ENCODE results near the gene HS3ST1.

DNA sequence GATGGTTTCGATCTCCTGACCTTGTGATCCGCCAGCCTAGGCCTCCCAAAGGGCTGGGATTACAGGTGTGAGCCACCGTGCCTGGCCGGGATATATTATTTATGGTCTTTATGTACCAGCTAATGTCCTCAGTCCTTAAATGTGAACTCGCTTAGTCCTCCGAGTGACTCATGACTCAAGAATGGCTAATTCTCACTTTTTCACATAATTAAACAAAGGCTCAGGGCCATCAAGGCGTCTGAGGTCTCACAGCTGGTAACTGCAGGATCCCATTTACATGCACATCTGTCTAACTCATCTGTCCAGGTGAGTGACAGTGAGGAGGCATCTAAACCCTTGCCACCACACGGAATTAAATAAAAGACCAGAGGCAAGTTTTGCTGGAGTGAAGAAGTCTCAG, 73.5 kb downstream of the HS3ST1 start:
- TF ChIP-seq, protein P1, sequence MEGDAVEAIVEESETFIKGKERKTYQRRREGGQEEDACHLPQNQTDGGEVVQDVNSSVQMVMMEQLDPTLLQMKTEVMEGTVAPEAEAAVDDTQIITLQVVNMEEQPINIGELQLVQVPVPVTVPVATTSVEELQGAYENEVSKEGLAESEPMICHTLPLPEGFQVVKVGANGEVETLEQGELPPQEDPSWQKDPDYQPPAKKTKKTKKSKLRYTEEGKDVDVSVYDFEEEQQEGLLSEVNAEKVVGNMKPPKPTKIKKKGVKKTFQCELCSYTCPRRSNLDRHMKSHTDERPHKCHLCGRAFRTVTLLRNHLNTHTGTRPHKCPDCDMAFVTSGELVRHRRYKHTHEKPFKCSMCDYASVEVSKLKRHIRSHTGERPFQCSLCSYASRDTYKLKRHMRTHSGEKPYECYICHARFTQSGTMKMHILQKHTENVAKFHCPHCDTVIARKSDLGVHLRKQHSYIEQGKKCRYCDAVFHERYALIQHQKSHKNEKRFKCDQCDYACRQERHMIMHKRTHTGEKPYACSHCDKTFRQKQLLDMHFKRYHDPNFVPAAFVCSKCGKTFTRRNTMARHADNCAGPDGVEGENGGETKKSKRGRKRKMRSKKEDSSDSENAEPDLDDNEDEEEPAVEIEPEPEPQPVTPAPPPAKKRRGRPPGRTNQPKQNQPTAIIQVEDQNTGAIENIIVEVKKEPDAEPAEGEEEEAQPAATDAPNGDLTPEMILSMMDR (IDR thresholded peaks at IDR 0.05): no peak
- TF ChIP-seq POLR2A (IDR thresholded peaks at IDR 0.05): no peak
